Measurements from ENCODE around the gene NKAPL. TPM values are rescaled to one million over a fixed set of nuclear protein-coding genes. Genes with fewer than 3 reads are reported as not detected.

The NKAPL gene
- polyA plus RNA-seq, 2 of the 4 experiments (the other 2 are of a cell fraction), result not detected

GRCh38 chr6:28263922-28264321, 4.8 kb downstream of the NKAPL start:
- ChIA-PET CTCF (interaction anchor here (0.7 to 0.8 kb wide), 2 partner anchors 38 to 91 kb away, joined by 3 read pairs; no protein-coding TSS in a partner anchor), POLR2A (no interaction called here)
- ATAC-seq (no peak), FAIRE-seq (no peak), DNase-seq (ENCODE audit: low read depth in 1 of 2, low spot score in 1 of 2) (no peak)
- Histone ChIP-seq H3K4me3 (no peak overlapping the region), H3K27ac (no peak overlapping the region), H3K4me1 (peaks cover 16% of the 10 kb centered on the region), H3K4me2 (no peak overlapping the region), H3K9me3 (no peaks in the 10 kb centered on the region)
- WGBS (ENCODE audit: missing lambda C conversion rate), result 41% methylated on average over 2 of the region's 2 CpGs
- TF ChIP-seq RCOR1 (IDR thresholded peaks at IDR 0.05; ENCODE audit: low read depth, low read length) (no peak), HMGXB4 (CRISPR knock-in tag; IDR thresholded peaks at IDR 0.05; ENCODE audit: borderline replicate concordance) (no peak), PHF8 (IDR thresholded peaks at IDR 0.05; ENCODE audit: borderline replicate concordance, low read depth) (no peak), KDM5A (IDR thresholded peaks at IDR 0.05) (no peak), MAZ (IDR thresholded peaks at IDR 0.05; ENCODE audit: borderline replicate concordance, low read depth, low read length) (no peak), GATA3 (IDR thresholded peaks at IDR 0.05; ENCODE audit: borderline replicate concordance) (no peak), EHF (CRISPR knock-in tag; IDR thresholded peaks at IDR 0.05) (no peak), ZFP36 (IDR thresholded peaks at IDR 0.05; ENCODE audit: borderline replicate concordance, partially characterized antibody) (no peak), CHD4 (IDR thresholded peaks at IDR 0.05; ENCODE audit: borderline replicate concordance) (no peak), BCL3 (IDR thresholded peaks at IDR 0.05) (no peak), CHD2 (IDR thresholded peaks at IDR 0.05; ENCODE audit: low read length, partially characterized antibody) (no peak), MAX (IDR thresholded peaks at IDR 0.05) (no peak), ESRRA (IDR thresholded peaks at IDR 0.05; ENCODE audit: borderline replicate concordance, low read length) (no peak), SREBF2 (IDR thresholded peaks at IDR 0.05) (no peak), JUNB (IDR thresholded peaks at IDR 0.05) (no peak), HEYL (CRISPR knock-in tag; IDR thresholded peaks at IDR 0.05) (no peak), ATOH8 (CRISPR knock-in tag; IDR thresholded peaks at IDR 0.05; ENCODE audit: low read depth) (no peak), REST (IDR thresholded peaks at IDR 0.05) (no peak)

- Histone ChIP-seq H3K9me3 (no peaks in the 10 kb centered on the region), H3K4me2 (no peak overlapping the region), H3K4me3 (no peak overlapping the region), H3K4me1 (peaks cover 25% of the 10 kb centered on the region), H3K27ac (no peak overlapping the region)
- ChIA-PET CTCF (interaction anchor here (0.6 to 0.8 kb wide), 2 partner anchors 90 to 1108 kb away, joined by 3 to 5 read pairs; no protein-coding TSS in a partner anchor), POLR2A (interaction anchor here (1.1 kb wide), 1 partner anchor 70 kb away, joined by 3 read pairs; no protein-coding TSS in a partner anchor)
- FAIRE-seq (no peak), ATAC-seq (no peak), DNase-seq (ENCODE audit: low read depth in 1 of 2, low spot score in 1 of 2) (no peak)
- WGBS (ENCODE audit: missing lambda C conversion rate), result 57% methylated on average over 4 of the region's 4 CpGs
- TF ChIP-seq GATA3 (IDR thresholded peaks at IDR 0.05; ENCODE audit: borderline replicate concordance), result no peak
Observed at GRCh38 chr6:28264834-28265401, 5.8 kb downstream of the NKAPL start.

Measured in A549 (cell line).